ENCODE data around the gene FAM13C.

The FAM13C gene

DNA sequence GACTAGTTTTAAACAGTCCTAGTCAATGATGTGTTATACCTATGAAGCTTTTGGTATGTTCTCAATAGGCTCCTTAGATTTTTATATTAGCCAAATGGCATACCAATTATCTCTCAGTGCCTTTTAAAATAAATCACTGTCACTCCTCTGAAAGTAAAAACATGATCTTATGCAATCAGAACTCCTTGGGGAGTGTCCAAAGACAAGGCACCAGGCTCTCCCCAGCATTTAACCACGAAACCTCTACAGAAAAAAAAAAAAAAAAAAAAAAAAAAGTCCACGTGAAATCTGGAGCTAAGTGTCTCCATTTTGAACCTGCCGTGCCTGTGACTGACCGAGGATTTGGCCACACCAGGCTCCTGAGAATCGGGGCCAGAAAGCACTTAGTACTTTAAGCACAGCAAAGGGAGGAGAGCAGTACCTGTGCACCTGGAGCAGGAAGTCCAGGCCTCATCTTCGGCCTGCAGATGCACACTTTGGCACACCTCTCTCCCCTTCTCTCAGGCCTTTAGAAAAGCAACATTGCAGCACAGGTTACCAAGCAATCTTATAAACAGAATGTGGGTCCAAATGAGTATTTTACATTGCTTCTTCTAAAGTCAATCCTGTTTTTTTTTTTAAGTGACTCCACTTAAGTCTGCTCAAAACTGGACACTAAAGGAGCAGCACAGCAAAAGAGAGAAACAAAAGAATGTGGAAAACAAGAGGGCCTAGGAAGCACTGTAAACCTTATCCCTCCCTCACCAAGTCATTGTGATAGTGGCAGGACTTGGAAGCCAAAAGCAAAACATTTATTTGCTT is 1.5 kb downstream of the FAM13C start:
- no peak for DNase-seq

DNA sequence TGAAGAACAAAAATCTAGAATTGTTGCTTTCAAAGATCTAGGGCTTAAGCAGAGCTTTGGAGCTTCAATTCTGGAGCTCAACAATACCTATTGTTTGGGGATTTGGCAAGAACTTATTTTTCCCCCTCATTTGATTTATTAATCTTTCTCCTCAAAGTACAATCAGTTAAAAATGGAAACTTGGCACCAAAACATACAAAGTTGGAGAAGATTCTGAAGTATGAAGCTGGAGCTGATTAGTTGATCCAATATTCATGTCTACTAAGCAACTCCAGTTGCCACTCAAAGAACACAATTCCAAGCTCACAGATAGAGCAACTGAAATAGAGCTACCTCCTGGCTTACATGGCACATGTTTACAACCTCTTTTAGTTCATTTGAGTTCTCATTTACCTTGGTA is 3.8 kb downstream of the FAM13C start:
- DNase-seq, result no peak

DNA sequence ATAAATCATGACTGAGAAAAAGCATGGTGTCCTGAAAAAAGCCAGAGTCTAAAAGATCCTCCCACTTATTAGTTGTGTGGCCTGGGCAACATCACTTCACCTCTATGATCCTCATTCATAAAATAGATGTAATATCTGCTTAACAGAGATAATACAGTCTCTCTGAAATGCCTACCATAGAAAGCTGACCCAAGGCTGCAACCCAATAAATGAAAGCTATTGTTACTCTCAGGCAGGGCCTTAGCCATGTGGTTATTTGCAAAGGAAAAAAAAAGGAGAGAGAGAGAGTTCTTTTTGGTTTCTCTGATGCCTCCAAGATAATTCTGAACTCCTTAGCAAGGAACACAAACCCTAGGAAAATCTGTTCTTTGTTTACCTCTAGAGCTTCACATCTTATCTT is 7.9 kb downstream of the FAM13C start:
- DNase-seq, result no peak

DNA sequence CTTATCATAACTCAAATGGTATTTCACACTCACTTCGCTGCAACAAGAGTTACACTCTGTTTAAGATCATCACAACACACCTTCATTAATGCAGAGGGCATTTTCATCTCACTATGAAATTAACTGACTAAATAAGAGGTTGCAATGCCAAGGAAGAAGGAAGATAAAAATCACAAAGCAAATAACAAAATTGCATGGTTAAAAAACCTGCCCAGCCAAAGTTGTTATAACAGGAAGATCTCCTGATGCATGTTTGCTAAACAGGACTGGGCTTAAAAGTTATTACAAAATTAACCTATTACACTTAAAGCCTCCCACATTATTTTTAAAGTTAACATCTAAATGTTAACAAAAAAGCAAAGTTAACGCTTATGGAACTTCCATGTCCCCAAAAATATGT is 11.8 kb downstream of the FAM13C start:
- no peak for DNase-seq

- no peak for DNase-seq
Measured at GRCh38 chr10:59346321-59346720, 16.0 kb downstream of the FAM13C start.

GRCh38 chr10:59342723-59343122 is 19.6 kb downstream of the FAM13C start:
- DNase-seq, result no peak

DNA sequence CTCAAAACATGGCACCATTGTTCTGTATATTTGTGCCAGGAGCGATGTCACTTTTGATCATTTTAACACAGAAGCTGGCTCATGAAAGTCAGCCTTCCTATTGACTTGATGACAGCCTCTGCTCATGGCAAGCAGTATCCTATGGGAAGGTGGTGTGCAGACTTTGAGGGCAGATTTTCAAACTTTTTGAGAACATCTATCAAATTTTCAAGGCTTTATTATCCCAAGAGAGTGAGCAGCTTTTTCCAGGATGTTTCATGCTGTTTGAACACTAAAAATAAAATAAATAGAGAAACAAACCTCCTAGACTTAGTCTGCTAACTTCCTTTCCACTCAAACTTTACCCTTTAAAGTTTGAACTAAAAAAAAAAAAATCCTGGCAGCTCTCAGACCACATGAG is 20.3 kb downstream of the FAM13C start:
- no peak for DNase-seq

DNA sequence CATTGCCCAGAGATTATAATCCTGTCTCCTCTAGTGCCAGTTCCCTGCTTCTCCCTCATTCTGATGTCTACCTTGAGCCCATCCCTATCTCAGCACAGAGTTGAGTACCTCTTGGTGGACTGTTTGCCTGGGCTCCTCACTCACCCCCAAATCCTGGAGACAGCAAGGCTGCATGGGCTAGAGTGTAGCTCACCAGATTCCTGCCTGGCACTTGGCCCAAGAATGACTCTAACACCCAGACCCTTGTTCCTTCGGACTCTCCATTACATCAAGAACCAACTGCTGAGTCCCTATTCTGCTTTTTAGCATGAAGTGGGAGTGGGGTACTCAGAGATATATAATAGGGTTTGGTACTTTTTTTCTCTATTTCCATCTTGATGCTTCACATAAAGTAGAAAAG is 22.1 kb downstream of the FAM13C start:
- no peak for DNase-seq

DNA sequence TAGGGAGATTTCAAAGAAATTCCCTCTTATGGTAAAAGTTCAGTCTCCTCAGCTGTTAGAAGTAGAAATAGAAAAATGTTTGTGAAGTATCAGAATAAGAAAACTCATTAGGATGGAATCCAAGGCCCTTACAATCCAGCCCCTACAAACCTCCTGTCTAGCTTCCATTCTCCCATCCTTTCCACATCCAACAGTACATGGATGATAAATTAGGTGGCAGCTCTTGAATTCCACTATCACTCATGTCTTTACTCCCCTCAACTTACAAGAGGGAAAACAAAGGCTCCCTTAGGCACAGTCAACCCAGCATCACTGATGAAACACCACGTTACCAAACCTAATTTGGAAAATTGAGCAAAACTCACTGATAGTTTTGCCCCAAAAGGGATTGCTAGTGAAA is 23.0 kb downstream of the FAM13C start:
- no peak for DNase-seq

DNA sequence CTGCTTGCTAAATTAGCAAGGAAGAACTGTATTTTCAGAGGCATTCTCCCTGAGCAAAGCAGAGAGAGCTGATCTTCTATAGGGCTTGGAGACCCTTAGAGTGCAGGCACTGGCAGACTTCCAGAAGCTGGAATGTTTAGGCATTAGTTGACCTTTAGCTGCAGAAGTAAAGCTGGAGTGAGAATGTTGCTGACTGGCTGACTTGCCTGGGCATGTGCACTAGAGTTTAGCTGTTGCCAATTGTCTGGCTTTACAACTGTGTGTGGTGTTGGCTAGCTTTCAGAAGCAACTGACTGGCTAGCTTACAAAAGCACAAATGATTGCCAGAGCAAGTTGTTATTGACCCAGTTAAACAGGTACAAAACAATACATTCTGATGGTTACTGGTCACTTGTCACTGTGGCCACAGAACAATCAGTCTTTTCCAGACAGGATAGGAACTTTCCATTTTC is 25.1 kb downstream of the FAM13C start:
- DNase-seq, result peak; percentile 34

- DNase-seq, result no peak
Measured at GRCh38 chr10:59336632-59337031, 25.7 kb downstream of the FAM13C start.

DNA sequence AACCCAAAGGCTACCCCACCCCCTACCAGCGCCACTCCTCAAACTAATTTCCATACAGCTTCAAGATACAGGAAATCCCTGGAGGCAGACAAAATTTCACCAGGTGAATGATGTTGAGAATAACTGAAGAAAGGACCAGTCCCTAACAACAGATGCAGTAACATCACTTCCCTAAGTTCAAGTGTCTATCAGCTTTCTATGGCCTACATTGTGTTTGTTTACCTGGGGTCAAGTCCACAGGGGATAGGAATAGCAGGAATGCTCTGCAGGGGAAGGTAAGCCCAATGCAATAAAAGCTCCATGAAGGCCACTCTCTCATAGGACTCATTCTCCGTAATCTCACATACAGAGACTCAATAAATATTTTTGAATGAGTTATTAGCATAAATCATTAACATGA is 26.9 kb downstream of the FAM13C start:
- no peak for DNase-seq

GRCh38 chr10:59333701-59334100 is 28.6 kb downstream of the FAM13C start:
- DNase-seq, result no peak

- no peak for DNase-seq
Measured at GRCh38 chr10:59332581-59332980, 29.8 kb downstream of the FAM13C start.

DNA sequence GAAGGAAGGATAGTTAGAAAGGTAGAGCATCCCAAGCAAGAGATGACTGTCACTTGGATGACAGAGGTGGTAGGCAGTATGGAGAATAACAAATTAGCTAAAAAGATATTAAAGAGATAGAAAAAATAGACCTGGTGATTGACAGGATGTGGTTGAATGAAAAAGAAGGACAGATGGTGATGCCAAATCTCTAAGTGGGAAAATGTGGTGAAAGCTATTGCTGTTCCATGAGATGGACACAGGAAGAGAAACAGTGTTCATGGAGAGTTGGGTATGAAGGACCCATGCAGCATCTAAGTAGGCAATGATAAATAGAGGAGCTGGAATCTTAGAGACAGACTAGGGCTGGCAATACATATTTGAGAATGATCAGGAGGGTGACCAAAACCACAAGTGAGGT is 30.7 kb downstream of the FAM13C start:
- no peak for DNase-seq

DNA sequence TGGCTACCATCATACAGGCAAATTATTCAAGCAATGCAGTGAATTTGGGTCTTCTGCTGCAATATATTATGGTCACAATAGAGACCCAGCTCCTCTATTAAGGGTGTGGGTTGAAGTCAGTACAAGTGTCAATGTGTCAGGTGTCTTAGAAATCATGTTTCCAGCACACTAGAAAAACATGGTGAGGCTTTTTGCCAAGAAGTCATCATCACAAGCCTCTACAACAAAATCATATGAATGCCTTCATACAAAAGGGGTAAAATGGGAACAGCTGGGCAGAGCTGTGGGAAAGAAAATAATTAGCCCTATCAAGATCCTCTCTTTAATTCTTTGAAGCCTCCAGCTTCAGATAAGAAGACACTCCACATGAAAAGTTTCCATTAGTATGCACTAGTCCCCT is 37.2 kb downstream of the FAM13C start:
- no peak for DNase-seq

GRCh38 chr10:59324597-59324996 is 37.8 kb downstream of the FAM13C start:
- DNase-seq, result no peak

- no peak for DNase-seq
Measured at GRCh38 chr10:59323831-59324401, 38.4 kb downstream of the FAM13C start.

DNA sequence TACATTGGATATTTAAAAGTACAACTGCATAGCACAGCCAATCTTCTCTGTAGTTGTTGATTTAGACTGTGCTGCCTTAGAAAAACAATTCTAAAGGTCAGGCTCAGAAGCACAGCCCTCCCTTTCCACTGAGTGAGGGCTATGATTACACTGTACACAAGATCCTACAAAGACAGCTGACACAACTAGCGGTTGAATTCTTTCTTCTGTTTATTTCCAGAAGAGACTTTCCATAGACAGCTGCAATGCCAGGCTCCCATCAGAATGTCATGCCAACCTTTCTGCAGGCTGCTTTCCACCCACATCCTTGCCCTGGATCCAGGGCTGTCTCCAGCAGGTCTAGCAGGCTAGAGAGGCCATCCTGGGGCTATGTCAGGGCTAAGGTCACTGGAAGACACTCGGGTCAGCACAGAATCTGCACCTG is 39.3 kb downstream of the FAM13C start:
- peak; percentile 2 for DNase-seq

DNA sequence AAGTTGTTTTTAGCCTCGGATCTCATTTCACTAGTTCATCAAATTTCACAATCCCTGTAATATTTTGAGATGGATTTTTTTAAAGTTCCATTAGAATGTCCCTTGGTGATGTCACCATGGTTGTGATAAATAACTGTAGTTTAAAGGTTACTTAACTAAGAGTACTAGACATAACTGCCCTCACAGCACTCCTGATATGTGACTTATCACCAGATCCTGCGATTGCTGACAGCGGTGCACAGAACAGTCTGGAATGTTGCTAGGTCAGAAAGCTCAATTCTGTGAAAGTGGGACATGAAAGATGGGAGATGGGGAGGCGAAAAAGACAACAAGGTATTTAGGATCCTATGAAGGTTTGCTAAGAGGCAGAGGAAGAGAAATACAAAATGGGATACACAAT is 40.2 kb downstream of the FAM13C start:
- no peak for DNase-seq

DNA sequence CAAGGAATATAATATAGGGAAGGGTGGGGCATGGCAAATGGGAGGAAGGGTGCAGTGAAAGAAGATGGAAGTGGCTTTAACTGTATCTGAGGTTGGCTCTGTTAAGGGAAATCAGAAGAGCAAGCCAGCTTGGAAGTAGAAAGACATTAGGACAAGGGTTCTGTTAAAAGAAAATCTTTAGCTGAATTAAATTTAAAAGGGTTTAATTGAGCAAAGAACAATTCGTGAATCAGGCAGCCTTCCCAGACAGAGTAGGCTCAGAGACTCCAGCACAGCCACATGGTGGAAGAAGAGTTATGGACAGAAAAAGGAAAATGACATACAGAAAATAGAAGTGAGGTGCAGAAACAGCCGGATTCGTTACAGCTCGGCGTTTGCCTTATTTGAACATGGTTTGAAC is 42.0 kb downstream of the FAM13C start:
- no peak for DNase-seq

- DNase-seq, result no peak
Measured at GRCh38 chr10:59319854-59320253, 42.5 kb downstream of the FAM13C start.

DNA sequence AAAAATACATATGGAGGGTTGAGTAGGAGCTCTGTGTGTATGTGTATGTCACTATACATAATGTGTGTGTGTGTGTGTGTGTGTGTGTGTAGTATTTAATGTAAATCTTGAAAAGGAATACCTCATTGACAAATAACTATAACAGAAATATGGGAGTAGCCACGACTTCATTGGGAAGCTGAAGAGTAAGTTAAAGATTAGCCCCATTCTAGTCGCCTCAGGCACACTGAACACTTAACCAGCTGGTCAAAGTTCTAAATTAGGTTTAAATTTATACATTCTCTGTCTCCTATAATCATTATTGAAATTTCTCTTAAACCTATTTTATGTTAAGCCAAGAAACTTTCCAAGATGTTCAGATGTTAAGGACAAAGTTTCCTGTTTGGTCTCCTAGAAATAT is 45.3 kb downstream of the FAM13C start:
- no peak for DNase-seq

GRCh38 chr10:59315465-59315864 is 46.9 kb downstream of the FAM13C start:
- no peak for DNase-seq

GRCh38 chr10:59314268-59314667 is 48.1 kb downstream of the FAM13C start:
- no peak for DNase-seq

Data from NCI-H2227 treated with DMSO at 0.1 percent for 48 hours (cell line).